H9 (cell line): ENCODE results near the gene RASIP1. TPM values are rescaled to one million over a fixed set of nuclear protein-coding genes. Genes with fewer than 3 reads are reported as not detected.

ENCODE experiments used
- DNase-seq: peaks from one replicate; pipeline ENCODE4 v3.0.0-alpha.2; 2017
- H2AFZ ChIP-seq: one replicate; pipeline ENCODE4 v1.6.1; 2013; ENCODE audit warnings: mild to moderate bottlenecking, low read length, control low read depth, moderate library complexity
- H2AK5ac ChIP-seq: 2 replicates; pipeline ENCODE4 v1.6.1; 2013; ENCODE audit warnings: low read length, control low read depth, mixed read lengths; ENCODE audit not compliant: insufficient read length
- H2BK120ac ChIP-seq: one replicate; pipeline ENCODE4 v1.6.1; 2013; ENCODE audit warnings: low read depth, mild to moderate bottlenecking, low read length, control low read depth, inconsistent platforms; ENCODE audit not compliant: poor library complexity, severe bottlenecking
- H2BK12ac ChIP-seq: 2 replicates; pipeline ENCODE4 v1.6.1; 2013; ENCODE audit warnings: low read length, control low read depth, mixed read lengths, low read depth; ENCODE audit not compliant: insufficient read length
- H2BK15ac ChIP-seq: 2 replicates; pipeline ENCODE4 v1.6.1; 2013; ENCODE audit warnings: low read depth, low read length, control low read depth
- H2BK20ac ChIP-seq: one replicate; pipeline ENCODE4 v1.6.1; 2013; ENCODE audit warnings: low read depth, mild to moderate bottlenecking, low read length, control low read depth, inconsistent platforms; ENCODE audit not compliant: poor library complexity, severe bottlenecking
- H2BK5ac ChIP-seq: 2 replicates; pipeline ENCODE4 v1.6.1; 2013; ENCODE audit warnings: low read length, control low read depth, mixed read lengths; ENCODE audit not compliant: insufficient read length
- H3K14ac ChIP-seq: 2 replicates; pipeline ENCODE4 v1.6.1; 2013; ENCODE audit warnings: low read length, control low read depth; ENCODE audit not compliant: insufficient read depth
- H3K18ac ChIP-seq: 2 replicates; pipeline ENCODE4 v1.6.1; 2013; ENCODE audit warnings: low read depth, mild to moderate bottlenecking, mixed read lengths, low read length, control low read depth; ENCODE audit not compliant: insufficient read length
- H3K23ac ChIP-seq: 2 replicates; pipeline ENCODE4 v1.6.1; 2013; ENCODE audit warnings: low read length, control low read depth, mixed read lengths, low read depth; ENCODE audit not compliant: insufficient read length
- H3K23me2 ChIP-seq: 2 replicates; pipeline ENCODE4 v1.6.1; 2013; ENCODE audit warnings: low read depth, mild to moderate bottlenecking, mixed read lengths, low read length, control low read depth; ENCODE audit not compliant: insufficient read length, poor library complexity, severe bottlenecking
- H3K27ac ChIP-seq: 2 replicates; pipeline ENCODE4 v1.5.1; 2013; ENCODE audit warnings: low read length, control low read depth, mixed read lengths, low read depth; ENCODE audit not compliant: insufficient read length
- H3K27me3 ChIP-seq: 2 replicates; pipeline ENCODE4 v1.6.1; 2013; ENCODE audit warnings: low read length, control low read depth, inconsistent platforms; ENCODE audit not compliant: insufficient read depth
- H3K4ac ChIP-seq: 2 replicates; pipeline ENCODE4 v1.6.1; 2013; ENCODE audit warnings: low read depth, mild to moderate bottlenecking, control low read depth, inconsistent platforms, low read length, moderate library complexity
- H3K4me1 ChIP-seq: 2 replicates; pipeline ENCODE4 v1.6.1; 2013; ENCODE audit warnings: low read length, control low read depth, inconsistent platforms; ENCODE audit not compliant: insufficient read depth
- H3K4me2 ChIP-seq: 2 replicates; pipeline ENCODE4 v1.6.1; 2013; ENCODE audit warnings: low read length, control low read depth, mixed read lengths; ENCODE audit not compliant: insufficient read length, insufficient read depth
- H3K56ac ChIP-seq: 2 replicates; pipeline ENCODE4 v1.6.1; 2013; ENCODE audit warnings: low read depth, mild to moderate bottlenecking, mixed read lengths, low read length, control low read depth; ENCODE audit not compliant: insufficient read length
- H3K79me1 ChIP-seq: 2 replicates; pipeline ENCODE4 v1.6.1; 2013; ENCODE audit warnings: low read depth, mild to moderate bottlenecking, moderate library complexity, low read length, control low read depth, inconsistent platforms; ENCODE audit not compliant: insufficient read depth, poor library complexity, severe bottlenecking
- H3K79me2 ChIP-seq: 2 replicates; pipeline ENCODE4 v1.6.1; 2013; ENCODE audit warnings: low read length, control low read depth, inconsistent platforms; ENCODE audit not compliant: insufficient read depth
- H3K9ac ChIP-seq: 2 replicates; pipeline ENCODE4 v1.6.1; 2013; ENCODE audit warnings: low read length, control low read depth, mixed read lengths; ENCODE audit not compliant: insufficient read length; ENCODE audit errors: extremely low read depth
- H3K9me3 ChIP-seq: one replicate; pipeline ENCODE4 v1.6.1; 2013; ENCODE audit warnings: low read depth, low read length, inconsistent platforms; ENCODE audit not compliant: control insufficient read depth
- H3T11ph ChIP-seq: one replicate; pipeline ENCODE4 v1.6.1; 2013; ENCODE audit warnings: mild to moderate bottlenecking, low read length, control low read depth, inconsistent platforms
- H4K20me1 ChIP-seq: one replicate; pipeline ENCODE4 v1.6.1; 2013; ENCODE audit not compliant: control insufficient read depth, insufficient read length, insufficient read depth
- H4K5ac ChIP-seq: 2 replicates; pipeline ENCODE4 v1.6.1; 2013; ENCODE audit warnings: low read depth, mild to moderate bottlenecking, mixed read lengths, low read length, control low read depth; ENCODE audit not compliant: insufficient read length
- H4K8ac ChIP-seq: replicated peaks from 2 replicates; pipeline ENCODE4 v1.6.1; 2013; ENCODE audit warnings: low read length, control low read depth, mixed read lengths, low read depth; ENCODE audit not compliant: insufficient read length
- H4K91ac ChIP-seq: 2 replicates; pipeline ENCODE4 v1.6.1; 2013; ENCODE audit warnings: low read depth, mild to moderate bottlenecking, moderate library complexity, mixed read lengths, low read length, control low read depth; ENCODE audit not compliant: insufficient read length
- H3K27ac Mint-ChIP-seq, 3 experiments: 2 replicates in 2 of 3; 3 replicates in 1 of 3; pipeline ENCODE4 v1.8.0; 2020 to 2021; ENCODE audit warnings: mixed read lengths in 3 of 3, mild to moderate bottlenecking in 1 of 3, moderate library complexity in 1 of 3
- H3K27me3 Mint-ChIP-seq: 2 replicates; pipeline ENCODE4 v1.8.0; 2021; ENCODE audit warnings: low read depth, mild to moderate bottlenecking, moderate library complexity, mixed read lengths
- H3K36me3 Mint-ChIP-seq, 3 experiments: 2 replicates in 2 of 3; 3 replicates in 1 of 3; pipeline ENCODE4 v1.8.0; 2020 to 2021; ENCODE audit warnings: low read depth in 3 of 3, mixed read lengths in 3 of 3; ENCODE audit not compliant: insufficient read depth in 1 of 3
- H3K4me1 Mint-ChIP-seq, 2 experiments: 2 replicates each; pipeline ENCODE4 v1.8.0; 2020; ENCODE audit warnings: mixed read lengths in 2 of 2
- H3K4me3 Mint-ChIP-seq, 2 experiments: 2 replicates in 1 of 2; 3 replicates in 1 of 2; pipeline ENCODE4 v1.8.0; 2020 to 2021; ENCODE audit warnings: mild to moderate bottlenecking in 2 of 2, mixed read lengths in 2 of 2, moderate library complexity in 1 of 2
- H3K9me3 Mint-ChIP-seq, 2 experiments: 2 replicates in 1 of 2; 3 replicates in 1 of 2; pipeline ENCODE4 v1.8.0; 2020; ENCODE audit warnings: mild to moderate bottlenecking in 2 of 2, mixed read lengths in 2 of 2, moderate library complexity in 1 of 2
- WGBS: extraction: QIAGEN DNeasy Blood & Tissue Kit; methylation state at CpG from one replicate; pipeline ENCODE4 v1.1.7; 2013; ENCODE audit warnings: missing lambda C conversion rate, low lambda C conversion rate, mixed read lengths; ENCODE audit not compliant: insufficient read length; ENCODE audit errors: extremely low coverage; 5-methylcytosine and 5-hydroxymethylcytosine counted together
- total RNA-seq: library from RNA; stranded (reverse); gene quantifications from 2 replicates; pipeline ENCODE4 v1.2.1, GENCODE V29; 2021
- TF ChIP-seq, protein P1 (sequence below): fragments of 200-600 bp; sonication (generic); conservative IDR thresholded peaks from 3 replicates; pipeline ENCODE4 v1.8.0; 2021; ENCODE audit warnings: antibody characterized with exemption, mild to moderate bottlenecking

RASIP1 gene
- total RNA-seq, 1 experiment from 2014 or later, result 2.4 TPM

DNA sequence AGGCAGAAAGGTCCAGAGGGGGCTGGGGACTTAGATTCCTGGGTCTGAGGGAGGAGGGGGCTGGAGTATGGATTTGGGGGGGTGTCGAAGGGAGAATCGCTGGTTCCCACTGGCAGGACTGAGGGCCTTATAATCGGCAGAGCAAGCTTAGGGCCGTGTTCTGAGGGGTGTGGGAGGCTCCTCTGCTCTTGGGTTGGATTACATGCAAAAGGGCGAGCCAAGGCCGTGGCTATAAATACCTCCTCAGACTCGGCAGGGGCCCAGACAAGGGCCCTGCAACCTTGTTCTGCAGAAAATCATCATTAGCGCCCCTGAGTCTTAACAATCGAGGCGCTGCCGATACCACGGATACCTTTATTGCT is 20.2 kb downstream of the RASIP1 start:
- Histone ChIP-seq H2BK20ac (no peak overlapping the region), H2BK15ac (no peak overlapping the region), H3K27ac (no peak overlapping the region), H3K27me3 (no peaks in the 10 kb centered on the region), H3K79me2 (no peaks in the 10 kb centered on the region), H4K8ac (no peak overlapping the region), H3K23ac (no peak overlapping the region), H2AFZ (no peak overlapping the region), H2BK120ac (no peak overlapping the region), H3K4me1 (no peaks in the 10 kb centered on the region; the same call in 1 of the 2 replicates), H4K5ac (no peak overlapping the region), H3K4ac (no peak overlapping the region), H3K4me2 (peak overlapping the region; percentile 45), H2AK5ac (no peak overlapping the region), H3K56ac (no peak overlapping the region), H3K18ac (no peak overlapping the region), H2BK5ac (no peak overlapping the region), H3T11ph (no peak overlapping the region), H3K9me3 (no peaks in the 10 kb centered on the region), H4K20me1 (no peaks in the 10 kb centered on the region), H3K9ac (no peak overlapping the region), H3K23me2 (peaks cover 3% of the 10 kb centered on the region), H4K91ac (no peak overlapping the region), H3K79me1 (no peaks in the 10 kb centered on the region), H2BK12ac (no peak overlapping the region), H3K14ac (no peak overlapping the region)
- Mint-ChIP-seq H3K36me3 (no peaks in the 10 kb centered on the region; a peak in 1 of 7 replicates), H3K27ac (peak overlapping the region in 2 of 3 experiments; percentile 96; a peak in 4 of 7 replicates), H3K4me3 (peak overlapping the region; percentile 96 to 98), H3K4me1 (peaks cover 27 to 43% of the 10 kb centered on the region in 2 experiments), H3K27me3 (no peaks in the 10 kb centered on the region; the same call in 1 of the 2 replicates), H3K9me3 (no peaks in the 10 kb centered on the region)
- DNase-seq, result no peak
- TF ChIP-seq, protein P1, sequence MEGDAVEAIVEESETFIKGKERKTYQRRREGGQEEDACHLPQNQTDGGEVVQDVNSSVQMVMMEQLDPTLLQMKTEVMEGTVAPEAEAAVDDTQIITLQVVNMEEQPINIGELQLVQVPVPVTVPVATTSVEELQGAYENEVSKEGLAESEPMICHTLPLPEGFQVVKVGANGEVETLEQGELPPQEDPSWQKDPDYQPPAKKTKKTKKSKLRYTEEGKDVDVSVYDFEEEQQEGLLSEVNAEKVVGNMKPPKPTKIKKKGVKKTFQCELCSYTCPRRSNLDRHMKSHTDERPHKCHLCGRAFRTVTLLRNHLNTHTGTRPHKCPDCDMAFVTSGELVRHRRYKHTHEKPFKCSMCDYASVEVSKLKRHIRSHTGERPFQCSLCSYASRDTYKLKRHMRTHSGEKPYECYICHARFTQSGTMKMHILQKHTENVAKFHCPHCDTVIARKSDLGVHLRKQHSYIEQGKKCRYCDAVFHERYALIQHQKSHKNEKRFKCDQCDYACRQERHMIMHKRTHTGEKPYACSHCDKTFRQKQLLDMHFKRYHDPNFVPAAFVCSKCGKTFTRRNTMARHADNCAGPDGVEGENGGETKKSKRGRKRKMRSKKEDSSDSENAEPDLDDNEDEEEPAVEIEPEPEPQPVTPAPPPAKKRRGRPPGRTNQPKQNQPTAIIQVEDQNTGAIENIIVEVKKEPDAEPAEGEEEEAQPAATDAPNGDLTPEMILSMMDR, result no peak
- no CpG with 5 or more reads among the region's 12 CpGs for WGBS
